Lung (tissue), 12 donors: ENCODE measurements around the gene MUC5AC. TPM values are rescaled to one million over a fixed set of nuclear protein-coding genes. Genes with fewer than 3 reads are reported as not detected.

ENCODE experiments used
- ATAC-seq: fragments of 200-7000 bp; cut with Tn5 transposase; one replicate; pipeline ENCODE4 v1.9.1; 2020; ENCODE audit warnings: moderate number of reproducible peaks; ENCODE audit not compliant: insufficient read depth, low FRiP score
- DNase-seq, 3 donors: peaks; one replicate each; pipeline ENCODE4 v3.0.0-alpha.2; 2013 to 2017
- H3K27ac ChIP-seq, 2 donors: one replicate each; pipeline ENCODE4 v1.5.1; 2013; ENCODE audit warnings: mild to moderate bottlenecking in 2 of 2, moderate library complexity in 2 of 2, control low read depth in 1 of 2, inconsistent platforms in 1 of 2, low read depth in 1 of 2, low read length in 1 of 2
- H3K27me3 ChIP-seq, 3 donors: one replicate each; pipeline ENCODE4 v1.5.1; 2013; ENCODE audit warnings: low read length in 2 of 3; ENCODE audit not compliant: control insufficient read depth in 3 of 3, insufficient read depth in 3 of 3
- H3K36me3 ChIP-seq, 4 donors: one replicate each; pipeline ENCODE4 v1.5.1; 2013; ENCODE audit warnings: low read length in 4 of 4, mild to moderate bottlenecking in 1 of 4, moderate library complexity in 1 of 4; ENCODE audit not compliant: control insufficient read depth in 4 of 4, insufficient read depth in 4 of 4
- H3K4me1 ChIP-seq, 5 donors: one replicate each; pipeline ENCODE4 v1.5.1; 2013; ENCODE audit warnings: low read length in 5 of 5, mild to moderate bottlenecking in 2 of 5, moderate library complexity in 1 of 5; ENCODE audit not compliant: control insufficient read depth in 5 of 5, insufficient read depth in 5 of 5
- H3K4me3 ChIP-seq: one replicate; pipeline ENCODE4 v1.5.1; 2013; ENCODE audit warnings: mild to moderate bottlenecking, control low read depth, moderate library complexity
- H3K9ac ChIP-seq, 2 donors: one replicate each; pipeline ENCODE4 v1.5.1; 2013; ENCODE audit warnings: low read length in 2 of 2, control low read depth in 1 of 2; ENCODE audit not compliant: insufficient read depth in 1 of 2
- H3K9me3 ChIP-seq, 4 donors: one replicate each; pipeline ENCODE4 v1.5.1; 2013; ENCODE audit warnings: low read length in 3 of 4, mild to moderate bottlenecking in 1 of 4, moderate library complexity in 1 of 4; ENCODE audit not compliant: control insufficient read depth in 4 of 4, insufficient read depth in 3 of 4
- WGBS, 2 donors: extraction: QIAGEN DNeasy Blood & Tissue Kit; methylation state at CpG; one replicate each; pipeline ENCODE4 v1.1.7; 2013; 5-methylcytosine and 5-hydroxymethylcytosine counted together
- polyA plus RNA-seq, 2 donors: library from polyadenylated mRNA; stranded (reverse); fragments of 200-250 nt; gene quantifications; one replicate each; pipeline ENCODE4 v1.2.1, GENCODE V29; 2013
- total RNA-seq, 2 donors: library from RNA; depleted of rRNA in 1 of 2; stranded (reverse); fragments of >200 nt in 1 of 2; gene quantifications; one replicate each; pipeline ENCODE4 v1.2.1, GENCODE V29; 2014 to 2021
- TF ChIP-seq, protein P1 (sequence below): IDR thresholded peaks from 2 replicates; pipeline ENCODE4 v1.5.1; 2012; ENCODE audit warnings: mild to moderate bottlenecking; ENCODE audit errors: control extremely low read depth, extremely low read depth
- donor health status: control.
- donor health status: control.
- donor health status: Bipolar disorder and iron deficiency.
- donor health status: healthy.
- donor health status: DM: yes; HTN: yes; CAD: no.

Gene MUC5AC
- total and polyA plus RNA-seq, 4 donors: 0.46 to 1.3 (median 1.0) TPM

DNA sequence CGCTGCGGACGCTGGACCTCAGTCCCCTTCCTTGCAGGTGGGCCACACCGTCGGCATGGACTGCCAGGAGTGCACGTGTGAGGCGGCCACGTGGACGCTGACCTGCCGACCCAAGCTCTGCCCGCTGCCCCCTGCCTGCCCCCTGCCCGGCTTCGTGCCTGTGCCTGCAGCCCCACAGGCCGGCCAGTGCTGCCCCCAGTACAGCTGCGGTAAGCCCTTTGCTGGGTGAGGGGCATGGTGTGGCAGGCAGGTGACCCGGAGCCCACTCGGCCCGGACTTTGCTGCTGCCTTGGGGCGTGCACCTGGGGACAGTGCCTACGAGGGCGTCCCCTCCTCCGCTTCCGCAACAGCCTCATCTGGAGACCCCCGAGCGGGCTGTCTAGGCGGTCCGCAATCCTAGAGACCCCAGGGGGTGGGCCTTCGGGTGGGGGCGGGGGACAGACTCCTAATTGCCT is 39.7 kb downstream of the MUC5AC start:
- peaks cover 0 to 18% (median 5%) of the 10 kb centered on the region in 3 donors for H3K27me3 ChIP-seq
- no peaks in the 10 kb centered on the region for H3K4me1 ChIP-seq
- TF ChIP-seq, protein P1, sequence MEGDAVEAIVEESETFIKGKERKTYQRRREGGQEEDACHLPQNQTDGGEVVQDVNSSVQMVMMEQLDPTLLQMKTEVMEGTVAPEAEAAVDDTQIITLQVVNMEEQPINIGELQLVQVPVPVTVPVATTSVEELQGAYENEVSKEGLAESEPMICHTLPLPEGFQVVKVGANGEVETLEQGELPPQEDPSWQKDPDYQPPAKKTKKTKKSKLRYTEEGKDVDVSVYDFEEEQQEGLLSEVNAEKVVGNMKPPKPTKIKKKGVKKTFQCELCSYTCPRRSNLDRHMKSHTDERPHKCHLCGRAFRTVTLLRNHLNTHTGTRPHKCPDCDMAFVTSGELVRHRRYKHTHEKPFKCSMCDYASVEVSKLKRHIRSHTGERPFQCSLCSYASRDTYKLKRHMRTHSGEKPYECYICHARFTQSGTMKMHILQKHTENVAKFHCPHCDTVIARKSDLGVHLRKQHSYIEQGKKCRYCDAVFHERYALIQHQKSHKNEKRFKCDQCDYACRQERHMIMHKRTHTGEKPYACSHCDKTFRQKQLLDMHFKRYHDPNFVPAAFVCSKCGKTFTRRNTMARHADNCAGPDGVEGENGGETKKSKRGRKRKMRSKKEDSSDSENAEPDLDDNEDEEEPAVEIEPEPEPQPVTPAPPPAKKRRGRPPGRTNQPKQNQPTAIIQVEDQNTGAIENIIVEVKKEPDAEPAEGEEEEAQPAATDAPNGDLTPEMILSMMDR: no peak
- 79 to 84% methylated on average over 29 of the region's 29 CpGs for WGBS, 2 donors
- ATAC-seq (no peak), DNase-seq (peak in 1 of 3 donors; percentile 9)
- peaks cover 0 to 10% (median 0%) of the 10 kb centered on the region in 4 donors for H3K9me3 ChIP-seq
- no peak overlapping the region for H3K4me3 ChIP-seq
- no peaks in the 10 kb centered on the region for H3K36me3 ChIP-seq
- H3K9ac ChIP-seq: no peak overlapping the region
- H3K27ac ChIP-seq: no peak overlapping the region

DNA sequence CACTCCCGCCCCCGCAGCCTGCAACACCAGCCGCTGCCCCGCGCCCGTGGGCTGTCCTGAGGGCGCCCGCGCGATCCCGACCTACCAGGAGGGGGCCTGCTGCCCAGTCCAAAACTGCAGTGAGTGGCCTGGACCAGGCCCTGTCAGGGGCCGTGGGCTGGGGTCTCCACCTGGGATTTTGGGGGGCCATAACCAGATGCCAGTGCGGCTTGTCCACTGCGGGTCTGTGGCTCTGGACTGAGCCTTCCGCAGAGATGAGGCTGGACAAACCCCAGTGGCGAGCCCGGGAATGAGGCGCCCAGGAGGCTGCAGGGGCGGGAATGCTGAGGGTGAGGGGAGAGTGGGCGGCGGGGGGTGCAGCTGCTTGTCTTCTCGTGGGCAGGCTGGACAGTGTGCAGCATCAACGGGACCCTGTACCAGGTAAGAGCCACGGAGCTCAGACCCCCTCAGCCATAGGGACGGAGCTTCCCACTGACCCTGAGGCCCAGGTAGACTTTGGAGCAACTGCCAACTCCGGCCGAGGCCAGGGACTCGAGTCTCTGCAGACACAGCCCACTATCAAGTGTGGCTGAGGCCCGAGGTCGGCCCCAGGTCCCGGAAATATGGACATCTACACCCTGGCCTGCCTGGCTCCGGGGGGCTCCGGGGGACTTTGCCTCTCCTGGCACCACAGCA is 40.3 kb downstream of the MUC5AC start:
- Histone ChIP-seq H3K36me3 (no peaks in the 10 kb centered on the region), H3K4me1 (no peaks in the 10 kb centered on the region), H3K9ac (no peak overlapping the region), H3K27ac (no peak overlapping the region), H3K9me3 (peaks cover 0 to 10% (median 0%) of the 10 kb centered on the region in 4 donors), H3K27me3 (peaks cover 0 to 18% (median 5%) of the 10 kb centered on the region in 3 donors), H3K4me3 (no peak overlapping the region)
- TF ChIP-seq, protein P1: no peak
- 72 to 78% methylated on average over 32 to 33 of the region's 33 CpGs for WGBS, 2 donors
- peak in 1 of 3 donors; percentile 6 for DNase-seq
- no peak for ATAC-seq

DNA sequence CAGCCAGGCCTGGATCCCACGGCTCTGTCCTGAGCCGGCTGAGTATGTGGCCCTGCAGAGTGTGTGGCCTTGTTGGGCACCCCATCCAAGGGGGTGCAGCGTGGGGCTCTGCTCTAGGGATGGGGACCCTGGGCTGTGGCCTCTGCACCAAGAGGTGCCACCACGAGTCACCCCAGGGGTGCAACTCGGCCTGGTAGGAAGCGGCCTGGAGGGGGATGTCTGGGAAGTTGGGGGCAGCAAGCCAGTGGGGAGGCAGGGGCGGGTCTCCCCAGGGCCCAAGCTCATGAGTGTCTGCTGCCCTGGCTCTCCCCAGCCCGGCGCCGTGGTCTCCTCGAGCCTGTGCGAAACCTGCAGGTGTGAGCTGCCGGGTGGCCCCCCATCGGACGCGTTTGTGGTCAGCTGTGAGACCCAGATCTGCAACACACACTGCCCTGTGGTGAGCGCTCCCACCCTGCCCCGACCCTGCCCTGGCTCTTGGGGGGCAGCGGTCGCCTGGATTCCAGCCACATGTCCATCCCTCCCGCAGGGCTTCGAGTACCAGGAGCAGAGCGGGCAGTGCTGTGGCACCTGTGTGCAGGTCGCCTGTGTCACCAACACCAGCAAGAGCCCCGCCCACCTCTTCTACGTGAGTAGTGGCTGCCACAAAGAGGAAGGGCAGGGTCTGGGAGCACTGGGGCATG is 40.9 kb downstream of the MUC5AC start:
- 72 to 74% methylated on average over 20 to 26 of the region's 26 CpGs for WGBS, 2 donors
- H3K27me3 ChIP-seq: peaks cover 0 to 18% (median 5%) of the 10 kb centered on the region in 3 donors

More for the DNA sequence above, 40.9 kb downstream of the MUC5AC start:
- no peak overlapping the region for H3K9ac ChIP-seq
- no peak overlapping the region for H3K4me3 ChIP-seq
- no peaks in the 10 kb centered on the region for H3K36me3 ChIP-seq
- ATAC-seq (no peak), DNase-seq (peak in 1 of 3 donors; percentile 10)
- TF ChIP-seq, protein P1: no peak
- no peaks in the 10 kb centered on the region for H3K4me1 ChIP-seq
- peaks cover 0 to 6% (median 0%) of the 10 kb centered on the region in 4 donors for H3K9me3 ChIP-seq
- H3K27ac ChIP-seq: no peak overlapping the region
